GM10266 (cell line): ENCODE results near the gene TOP2B.

ENCODE experiments used
- DNase-seq: peaks from one replicate; pipeline ENCODE4 v3.0.0; 2012; ENCODE audit errors: extremely low spot score
- TF ChIP-seq, protein P1 (sequence below): IDR thresholded peaks from 2 replicates; pipeline ENCODE4 v1.5.1; 2012; ENCODE audit warnings: mild to moderate bottlenecking, low read depth; ENCODE audit not compliant: control insufficient read depth, insufficient read depth; ENCODE audit errors: missing control alignments

Gene TOP2B

DNA sequence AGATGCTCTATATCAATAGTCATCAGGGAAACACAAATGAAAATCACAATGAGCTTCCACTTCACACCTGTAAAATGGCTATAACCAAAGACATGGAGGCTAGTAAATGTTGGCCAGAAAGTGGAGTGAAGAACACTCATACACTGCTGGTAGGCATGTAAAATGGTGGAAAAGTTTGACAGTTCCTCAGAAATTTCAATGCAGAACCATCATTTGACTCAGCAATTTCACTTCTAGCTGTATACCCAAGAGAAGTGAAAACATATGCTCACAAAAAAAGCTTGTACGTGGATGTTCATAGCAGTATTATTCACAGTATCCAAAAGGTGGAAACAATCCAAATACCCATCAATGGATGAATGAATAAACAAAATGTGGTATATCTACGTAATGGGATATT lies 19.2 kb upstream of the TOP2B start:
- DNase-seq: no peak
- TF ChIP-seq, protein P1, sequence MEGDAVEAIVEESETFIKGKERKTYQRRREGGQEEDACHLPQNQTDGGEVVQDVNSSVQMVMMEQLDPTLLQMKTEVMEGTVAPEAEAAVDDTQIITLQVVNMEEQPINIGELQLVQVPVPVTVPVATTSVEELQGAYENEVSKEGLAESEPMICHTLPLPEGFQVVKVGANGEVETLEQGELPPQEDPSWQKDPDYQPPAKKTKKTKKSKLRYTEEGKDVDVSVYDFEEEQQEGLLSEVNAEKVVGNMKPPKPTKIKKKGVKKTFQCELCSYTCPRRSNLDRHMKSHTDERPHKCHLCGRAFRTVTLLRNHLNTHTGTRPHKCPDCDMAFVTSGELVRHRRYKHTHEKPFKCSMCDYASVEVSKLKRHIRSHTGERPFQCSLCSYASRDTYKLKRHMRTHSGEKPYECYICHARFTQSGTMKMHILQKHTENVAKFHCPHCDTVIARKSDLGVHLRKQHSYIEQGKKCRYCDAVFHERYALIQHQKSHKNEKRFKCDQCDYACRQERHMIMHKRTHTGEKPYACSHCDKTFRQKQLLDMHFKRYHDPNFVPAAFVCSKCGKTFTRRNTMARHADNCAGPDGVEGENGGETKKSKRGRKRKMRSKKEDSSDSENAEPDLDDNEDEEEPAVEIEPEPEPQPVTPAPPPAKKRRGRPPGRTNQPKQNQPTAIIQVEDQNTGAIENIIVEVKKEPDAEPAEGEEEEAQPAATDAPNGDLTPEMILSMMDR: no peak

DNA sequence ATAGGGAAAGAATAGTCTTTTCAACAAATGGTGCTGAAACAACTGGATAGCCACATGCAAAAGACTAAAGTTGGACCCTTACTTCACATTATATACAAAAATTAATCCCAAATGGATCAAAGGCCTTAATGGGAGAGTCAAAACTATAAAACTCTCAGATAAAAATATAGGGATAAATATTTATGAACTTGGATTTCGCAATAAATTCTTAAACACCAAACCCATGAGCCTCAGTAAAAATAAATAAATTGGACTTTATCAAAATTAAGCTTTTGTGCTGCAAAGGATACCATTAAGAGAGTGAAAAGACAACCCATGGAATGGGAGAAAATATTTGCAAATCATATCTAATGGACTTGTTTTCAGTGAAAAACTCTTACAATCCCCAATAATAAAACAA lies 18.7 kb upstream of the TOP2B start:
- no peak for DNase-seq
- TF ChIP-seq, protein P1: no peak

DNA sequence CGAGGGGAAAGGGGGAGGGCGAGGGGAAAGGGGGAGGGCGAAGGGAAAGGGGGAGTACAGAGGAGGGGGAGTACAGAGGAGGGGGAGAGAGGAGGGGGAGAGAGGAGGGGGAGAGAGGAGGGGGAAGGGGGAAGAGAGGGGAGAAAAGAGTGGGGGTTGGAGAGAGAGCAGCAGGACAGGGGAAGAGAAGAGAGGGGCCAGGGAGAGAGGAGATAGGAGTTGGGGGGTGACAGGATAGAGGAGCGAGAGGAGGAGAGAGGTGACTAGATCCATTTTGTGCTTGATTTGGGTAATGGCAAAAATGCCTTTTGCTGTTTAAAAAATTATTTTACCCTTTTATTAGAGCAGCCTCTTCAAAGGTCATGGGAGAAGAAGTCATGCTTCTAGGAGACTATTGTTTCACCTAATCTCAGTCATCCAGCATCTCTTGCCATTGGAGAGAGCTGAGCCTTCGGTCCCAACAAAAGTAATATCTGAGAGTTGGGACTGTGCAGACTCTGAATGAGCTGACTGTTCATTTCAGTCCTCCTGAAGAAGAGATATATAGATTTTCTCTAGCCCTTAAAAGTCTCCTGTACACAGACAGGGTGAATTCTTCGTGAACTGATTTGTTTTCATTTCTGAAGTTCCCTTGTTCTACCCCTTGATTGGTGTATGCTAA lies 15.1 kb upstream of the TOP2B start:
- TF ChIP-seq, protein P1: no peak
- no peak for DNase-seq

DNA sequence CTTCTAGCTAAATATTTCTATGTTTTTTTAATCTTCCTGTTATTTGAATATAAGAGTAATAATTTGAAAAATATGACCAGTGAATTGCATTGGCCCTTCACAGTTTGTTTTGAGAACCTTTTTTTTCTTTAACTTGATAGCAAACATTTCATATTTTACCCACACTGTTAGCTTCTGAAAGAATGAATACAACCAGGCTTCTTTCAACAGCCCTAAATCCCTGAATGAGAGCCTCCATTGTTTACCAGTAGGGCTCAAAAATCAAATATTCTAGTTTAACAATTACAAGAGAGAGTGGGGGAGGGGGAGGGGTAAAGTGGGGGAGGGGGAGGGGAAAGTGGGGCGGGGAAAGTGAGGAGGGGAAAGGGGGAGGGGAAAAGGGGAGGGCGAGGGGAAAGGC lies 14.5 kb upstream of the TOP2B start:
- TF ChIP-seq, protein P1: no peak

DNA sequence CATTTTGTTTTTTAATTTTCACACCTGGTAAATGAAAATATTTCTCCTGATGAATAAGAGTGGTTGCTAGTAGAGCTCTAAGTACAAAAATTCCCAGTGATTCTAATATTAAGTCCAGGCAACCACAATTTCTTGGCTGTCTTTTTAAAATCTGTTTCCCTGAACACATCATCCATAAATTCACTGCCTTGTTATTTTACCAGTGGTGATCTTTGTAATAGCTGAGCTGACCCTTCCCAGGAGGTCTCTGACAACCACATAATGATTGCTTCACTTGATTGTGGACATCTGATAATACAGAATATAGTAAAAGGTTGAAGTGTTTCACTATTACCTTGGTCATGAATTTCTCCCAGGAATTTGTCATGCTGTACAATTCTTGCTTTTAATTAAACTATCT lies 13.9 kb upstream of the TOP2B start:
- TF ChIP-seq, protein P1: no peak
- DNase-seq: no peak

More for the DNA sequence above, 14.5 kb upstream of the TOP2B start:
- no peak for DNase-seq

DNA sequence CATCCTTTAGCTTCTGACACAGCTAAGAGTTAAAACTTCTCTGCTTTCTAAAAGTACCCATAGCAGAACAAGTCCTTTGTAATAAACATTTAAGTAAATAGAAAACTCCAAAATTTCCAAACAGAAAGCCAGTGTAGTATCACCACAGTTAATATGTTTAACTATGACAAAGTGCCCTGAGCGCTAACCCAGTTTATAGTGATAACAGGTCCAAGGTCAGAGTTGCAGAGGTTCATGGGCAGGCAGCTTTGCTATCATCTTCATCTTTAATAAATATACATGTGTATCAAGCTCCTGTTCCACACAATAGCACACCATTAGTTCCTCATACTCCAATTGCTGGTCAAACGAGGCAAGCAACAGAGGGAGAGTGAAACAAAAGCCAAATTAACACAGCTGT lies 12.4 kb upstream of the TOP2B start:
- DNase-seq: no peak
- TF ChIP-seq, protein P1: no peak

DNA sequence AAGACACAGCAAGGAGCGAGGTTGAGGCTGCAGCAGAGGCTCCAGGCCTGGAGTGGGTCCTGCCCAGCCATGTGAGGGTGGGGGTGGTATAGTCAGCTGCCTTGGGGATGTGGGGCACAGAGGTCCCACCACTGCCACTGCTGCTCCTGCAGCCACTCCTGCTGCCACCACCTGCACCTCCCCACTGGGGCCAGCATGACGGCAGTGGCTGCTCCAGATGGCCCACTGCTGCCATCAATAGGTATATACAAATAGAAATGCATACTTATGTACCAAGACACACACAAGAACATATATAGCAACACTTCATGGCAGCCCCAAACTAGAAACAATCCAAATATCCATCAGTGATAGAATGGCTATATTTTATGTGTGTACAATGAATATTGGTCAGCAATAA lies 10.0 kb upstream of the TOP2B start:
- TF ChIP-seq, protein P1: no peak
- DNase-seq: no peak
